AG04449 (cell line): ENCODE measurements around the gene BCAR1.

ENCODE experiments used
- CTCF ChIA-PET: fragments of 350-600 bp; formaldehyde crosslinking; extraction: SDS; loops from one replicate; lab custom pipeline; 2021; ENCODE audit warnings: antibody characterized with exemption; lab: Yijun Ruan, JAX
- POLR2A ChIA-PET: fragments of 400-600, 350-600 bp; formaldehyde crosslinking; extraction: SDS; loops from one replicate; lab custom pipeline; 2020; ENCODE audit warnings: antibody characterized with exemption, inconsistent platforms; lab: Yijun Ruan, JAX
- DNase-seq: peaks from one replicate; pipeline ENCODE4 v3.0.0-alpha.2; 2010; ENCODE audit warnings: low read depth, low spot score
- H3K4me3 ChIP-seq: 2 replicates; pipeline ENCODE4 v1.5.1; 2011; ENCODE audit warnings: low read depth, mild to moderate bottlenecking, control low read depth, low read length
- TF ChIP-seq, protein P1 (sequence below): IDR thresholded peaks from one replicate; pipeline ENCODE4 v1.5.1; 2011; ENCODE audit warnings: mild to moderate bottlenecking, moderate library complexity, low read length, control low read depth, inconsistent platforms; ENCODE audit not compliant: insufficient read depth; ENCODE audit errors: missing control alignments

Gene BCAR1, protein sequence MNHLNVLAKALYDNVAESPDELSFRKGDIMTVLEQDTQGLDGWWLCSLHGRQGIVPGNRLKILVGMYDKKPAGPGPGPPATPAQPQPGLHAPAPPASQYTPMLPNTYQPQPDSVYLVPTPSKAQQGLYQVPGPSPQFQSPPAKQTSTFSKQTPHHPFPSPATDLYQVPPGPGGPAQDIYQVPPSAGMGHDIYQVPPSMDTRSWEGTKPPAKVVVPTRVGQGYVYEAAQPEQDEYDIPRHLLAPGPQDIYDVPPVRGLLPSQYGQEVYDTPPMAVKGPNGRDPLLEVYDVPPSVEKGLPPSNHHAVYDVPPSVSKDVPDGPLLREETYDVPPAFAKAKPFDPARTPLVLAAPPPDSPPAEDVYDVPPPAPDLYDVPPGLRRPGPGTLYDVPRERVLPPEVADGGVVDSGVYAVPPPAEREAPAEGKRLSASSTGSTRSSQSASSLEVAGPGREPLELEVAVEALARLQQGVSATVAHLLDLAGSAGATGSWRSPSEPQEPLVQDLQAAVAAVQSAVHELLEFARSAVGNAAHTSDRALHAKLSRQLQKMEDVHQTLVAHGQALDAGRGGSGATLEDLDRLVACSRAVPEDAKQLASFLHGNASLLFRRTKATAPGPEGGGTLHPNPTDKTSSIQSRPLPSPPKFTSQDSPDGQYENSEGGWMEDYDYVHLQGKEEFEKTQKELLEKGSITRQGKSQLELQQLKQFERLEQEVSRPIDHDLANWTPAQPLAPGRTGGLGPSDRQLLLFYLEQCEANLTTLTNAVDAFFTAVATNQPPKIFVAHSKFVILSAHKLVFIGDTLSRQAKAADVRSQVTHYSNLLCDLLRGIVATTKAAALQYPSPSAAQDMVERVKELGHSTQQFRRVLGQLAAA

DNA sequence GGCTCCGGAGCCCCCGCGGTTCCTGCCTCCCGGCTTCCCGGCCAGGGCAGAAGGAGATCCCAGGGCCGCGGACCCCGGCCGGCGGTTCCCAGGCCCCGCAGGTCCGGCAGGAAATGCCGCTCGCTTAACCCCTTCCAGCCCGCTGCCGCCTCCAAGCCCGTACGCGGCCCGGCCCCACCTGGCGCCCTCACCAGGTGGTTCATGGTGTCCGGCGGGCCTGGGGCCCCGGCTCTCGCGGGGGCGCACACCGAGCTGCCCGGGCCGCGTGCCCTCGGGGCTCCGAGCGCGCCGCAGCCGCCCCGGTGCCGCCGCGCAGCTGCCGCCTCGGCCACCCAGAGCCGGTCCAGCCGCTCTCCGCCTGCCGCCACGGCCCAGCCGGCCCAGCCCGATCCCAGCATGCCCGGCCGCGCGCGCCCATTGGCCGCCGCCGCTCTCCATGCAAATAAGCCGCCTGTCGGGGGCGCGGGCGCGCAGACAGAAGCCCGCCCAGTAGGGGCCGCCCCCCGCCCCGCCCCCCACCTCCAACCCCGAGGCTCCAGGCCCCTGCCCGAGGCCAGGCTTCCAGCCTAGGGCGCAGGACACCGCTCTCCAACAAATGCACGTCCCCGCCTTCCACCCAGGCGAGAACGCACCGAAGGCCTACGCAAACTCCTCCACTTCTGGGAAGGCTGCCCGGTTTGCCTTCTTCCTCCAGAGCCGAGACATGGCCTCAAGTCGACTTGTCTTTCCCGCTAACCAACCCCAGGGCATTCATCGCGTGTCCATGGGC lies at the start of gene BCAR1:
BCAR1 (minus strand) TSS at position 345 of the 769 bp plus-strand sequence; CDS start at position 203, 142 bp downstream.
- peak; percentile 71 for DNase-seq
- TF ChIP-seq, protein P1, sequence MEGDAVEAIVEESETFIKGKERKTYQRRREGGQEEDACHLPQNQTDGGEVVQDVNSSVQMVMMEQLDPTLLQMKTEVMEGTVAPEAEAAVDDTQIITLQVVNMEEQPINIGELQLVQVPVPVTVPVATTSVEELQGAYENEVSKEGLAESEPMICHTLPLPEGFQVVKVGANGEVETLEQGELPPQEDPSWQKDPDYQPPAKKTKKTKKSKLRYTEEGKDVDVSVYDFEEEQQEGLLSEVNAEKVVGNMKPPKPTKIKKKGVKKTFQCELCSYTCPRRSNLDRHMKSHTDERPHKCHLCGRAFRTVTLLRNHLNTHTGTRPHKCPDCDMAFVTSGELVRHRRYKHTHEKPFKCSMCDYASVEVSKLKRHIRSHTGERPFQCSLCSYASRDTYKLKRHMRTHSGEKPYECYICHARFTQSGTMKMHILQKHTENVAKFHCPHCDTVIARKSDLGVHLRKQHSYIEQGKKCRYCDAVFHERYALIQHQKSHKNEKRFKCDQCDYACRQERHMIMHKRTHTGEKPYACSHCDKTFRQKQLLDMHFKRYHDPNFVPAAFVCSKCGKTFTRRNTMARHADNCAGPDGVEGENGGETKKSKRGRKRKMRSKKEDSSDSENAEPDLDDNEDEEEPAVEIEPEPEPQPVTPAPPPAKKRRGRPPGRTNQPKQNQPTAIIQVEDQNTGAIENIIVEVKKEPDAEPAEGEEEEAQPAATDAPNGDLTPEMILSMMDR = no peak
- POLR2A ChIA-PET = interaction anchor here (0.9 to 1.9 kb wide), 5 partner anchors 11 to 130 kb away, joined by 3 to 9 read pairs (median 3); no protein-coding TSS in a partner anchor
- H3K4me3 ChIP-seq = peak within 1 kb of the TSS; percentile 84
- CTCF ChIA-PET = interaction anchor here (0.9 to 2.4 kb wide), 2 partner anchors 18 to 127 kb away, joined by 3 to 15 read pairs; no protein-coding TSS in a partner anchor

DNA sequence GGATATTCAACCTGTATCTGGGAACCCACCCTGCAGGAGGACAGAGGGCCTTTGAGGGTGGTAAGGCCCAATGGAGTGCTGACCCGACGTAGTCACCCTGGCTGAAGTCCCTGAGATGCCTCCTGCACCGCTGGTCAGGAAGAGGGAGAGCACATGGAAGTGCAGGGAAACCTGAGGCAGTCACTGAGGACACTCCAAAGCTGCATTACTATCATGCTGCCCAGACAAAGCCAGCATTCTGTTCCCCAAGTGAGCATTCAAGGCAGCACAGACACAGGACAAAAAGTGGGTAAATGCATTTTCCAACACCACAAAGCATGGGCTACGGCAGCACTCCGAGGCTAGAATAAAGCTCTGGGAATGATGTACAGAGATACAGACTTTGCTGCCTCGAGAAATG lies 46.8 kb upstream of the BCAR1 start:
- ChIA-PET CTCF (no interaction called here), POLR2A (no interaction called here)
- DNase-seq = no peak
- no peak overlapping the region for H3K4me3 ChIP-seq
- TF ChIP-seq, protein P1 = no peak

DNA sequence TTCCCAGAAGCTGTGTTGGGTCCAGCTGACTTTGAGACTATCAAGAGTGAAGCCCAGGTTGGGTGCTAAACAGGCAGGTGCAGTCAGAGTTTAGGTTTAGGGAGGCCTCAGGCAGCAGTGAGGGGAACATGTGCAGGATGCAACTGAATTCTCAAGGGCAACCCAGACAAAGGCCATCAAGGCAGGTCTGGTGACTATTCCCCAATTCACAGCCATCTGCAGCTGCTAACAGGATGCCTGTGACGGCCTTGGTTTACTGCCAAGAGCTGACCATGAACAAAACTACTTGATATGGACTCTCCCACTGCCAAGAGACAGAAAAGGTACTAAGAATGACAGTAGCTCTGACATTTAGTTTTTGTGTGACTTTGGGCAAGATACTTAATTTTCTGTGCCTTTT lies 45.2 kb upstream of the BCAR1 start:
- TF ChIP-seq, protein P1 = no peak
- ChIA-PET CTCF (interaction anchor here (0.6 to 2.1 kb wide), 2 partner anchors 8 to 14 kb away, joined by 3 to 5 read pairs; no protein-coding TSS in a partner anchor), POLR2A (no interaction called here)
- H3K4me3 ChIP-seq = no peak overlapping the region
- DNase-seq = no peak

DNA sequence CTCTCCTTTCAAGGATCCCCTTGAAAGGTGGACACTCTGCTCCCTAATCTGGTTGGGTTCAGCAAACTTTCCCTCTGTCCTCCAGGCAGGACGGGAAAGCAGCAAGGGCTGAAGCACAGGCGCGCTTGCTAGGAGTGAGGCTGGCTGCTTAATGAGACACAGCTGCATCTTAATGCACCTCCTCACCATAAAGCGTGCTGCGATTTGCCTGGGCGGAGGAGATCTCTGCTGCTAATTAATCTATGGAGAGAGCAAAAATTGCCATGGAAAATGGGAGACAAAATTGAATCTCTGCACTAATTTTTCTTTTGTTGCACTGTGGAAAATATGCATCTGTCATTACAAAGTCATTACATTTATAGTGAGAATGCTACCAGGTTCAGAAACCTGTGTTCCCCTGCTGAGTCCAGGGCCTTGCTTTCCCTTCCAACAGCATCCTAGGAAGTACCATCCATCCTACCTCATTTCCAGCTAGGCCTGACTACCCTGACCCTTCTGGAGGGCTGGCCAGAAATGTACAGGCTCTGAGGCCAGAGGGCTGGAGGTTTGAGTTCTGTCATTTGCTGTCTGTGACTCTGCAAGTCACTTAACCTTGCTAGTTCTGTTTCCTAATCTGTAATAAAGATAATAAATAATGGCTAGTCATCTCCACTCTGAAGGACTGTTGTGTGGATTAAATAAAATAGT lies 43.5 kb upstream of the BCAR1 start:
- H3K4me3 ChIP-seq = no peak overlapping the region
- no peak for DNase-seq
- TF ChIP-seq, protein P1 = no peak
- ChIA-PET POLR2A (interaction anchor here (0.8 to 1.0 kb wide), 2 partner anchors 10 to 13 kb away, joined by 3 to 4 read pairs; no protein-coding TSS in a partner anchor), CTCF (interaction anchor here (0.9 to 2.6 kb wide), 6 partner anchors 10 to 96 kb away, joined by 3 to 8 read pairs (median 7); no protein-coding TSS in a partner anchor)

DNA sequence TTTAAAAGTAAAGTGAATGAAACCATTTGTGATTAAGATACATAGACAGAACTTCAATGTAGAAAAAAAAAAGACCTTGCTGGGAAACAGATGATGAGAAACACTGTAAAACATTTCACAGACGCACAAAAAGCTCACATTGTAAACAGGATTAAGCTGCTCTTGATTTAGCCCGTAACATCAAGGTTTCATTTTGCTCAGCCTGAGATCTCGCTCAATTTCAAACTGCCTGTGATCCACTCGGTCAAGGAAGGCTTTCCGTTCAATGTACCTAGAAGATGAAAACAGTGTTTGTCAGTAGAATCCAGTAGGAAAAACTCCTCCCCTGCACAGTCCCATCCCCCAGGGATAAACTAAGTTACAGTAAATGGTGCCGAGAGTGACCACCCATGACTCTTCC lies 42.3 kb upstream of the BCAR1 start:
- POLR2A ChIA-PET = interaction anchor here (0.8 to 1.0 kb wide), 2 partner anchors 11 to 12 kb away, joined by 3 to 4 read pairs; no protein-coding TSS in a partner anchor
- TF ChIP-seq, protein P1 = no peak
- CTCF ChIA-PET = interaction anchor here (0.9 to 2.6 kb wide), 7 partner anchors 10 to 95 kb away, joined by 3 to 8 read pairs (median 7); no protein-coding TSS in a partner anchor
- DNase-seq = no peak
- peak overlapping the region; percentile 19 for H3K4me3 ChIP-seq
